Stimulated activated CD8-positive, alpha-beta memory T cell treated with anti-CD3 and anti-CD28 coated beads, Interleukin-2, amount 100 ng/mL, for 48 hours (primary cell): Measurements from ENCODE around the gene SNX8.

Experiments used
- DNase-seq, 2 donors: peaks; one replicate each; pipeline ENCODE4 v3.0.0-alpha.2; 2020; ENCODE audit warnings: low read depth in 2 of 2

The SNX8 gene

DNA sequence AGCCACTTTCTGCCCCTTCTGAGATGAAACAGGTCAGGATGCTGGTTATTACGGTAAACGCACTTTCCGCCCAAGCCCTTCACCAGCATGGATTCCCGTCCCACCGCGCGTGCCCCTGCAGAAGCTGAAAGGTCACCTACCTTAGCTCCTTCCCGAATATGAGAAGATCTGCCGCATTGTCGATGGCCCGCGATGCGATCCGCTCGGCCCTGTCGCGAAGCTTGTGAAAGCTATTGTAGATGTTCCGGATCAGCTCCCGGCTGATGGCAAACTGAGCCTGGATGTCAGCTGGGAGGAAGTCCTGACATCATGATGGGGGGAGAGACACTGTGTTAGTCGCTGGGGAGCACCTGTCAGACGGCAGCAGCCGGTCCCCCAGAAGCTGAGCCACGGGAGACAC is 50.1 kb downstream of the SNX8 start:
- no peak for DNase-seq

DNA sequence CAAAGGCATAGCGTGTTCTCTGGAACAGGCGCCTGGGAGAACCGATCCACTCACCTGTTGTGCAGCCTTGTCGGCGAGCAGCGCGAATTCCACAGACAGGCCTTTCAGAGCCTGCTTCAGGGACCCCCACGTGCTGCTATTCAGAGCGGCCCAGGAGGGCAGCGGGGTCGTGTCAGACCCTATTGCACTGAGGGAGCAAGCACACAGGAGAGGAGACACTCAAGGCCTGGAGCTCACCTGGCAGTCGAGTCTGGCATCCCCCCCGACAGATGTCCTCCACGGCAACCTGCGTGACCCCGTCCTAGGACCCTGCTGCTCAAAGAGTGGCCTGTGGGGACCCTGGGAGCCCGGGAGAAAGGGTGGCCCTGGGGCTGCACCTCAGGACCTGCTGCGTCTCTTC is 51.1 kb downstream of the SNX8 start:
- no peak for DNase-seq

DNA sequence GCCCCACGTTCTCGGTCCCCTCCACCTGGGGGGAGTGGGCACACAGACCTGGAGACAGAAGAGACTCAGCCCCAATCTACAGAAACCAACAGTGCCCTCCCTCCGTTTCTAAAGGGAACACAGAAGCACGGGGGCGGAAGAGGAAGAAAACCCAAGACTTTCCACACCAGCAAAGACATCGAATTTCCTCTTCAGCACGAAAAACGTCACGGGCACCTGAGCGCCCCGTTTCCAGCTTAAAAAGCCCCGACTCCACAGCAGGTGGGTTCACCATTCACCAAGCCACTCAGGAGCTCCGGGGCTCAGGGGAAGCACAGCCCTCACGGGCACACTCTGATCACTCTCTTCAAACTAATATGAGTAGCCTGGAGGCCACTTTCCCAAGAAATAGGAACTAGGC is 52.6 kb downstream of the SNX8 start:
- no peak for DNase-seq

DNA sequence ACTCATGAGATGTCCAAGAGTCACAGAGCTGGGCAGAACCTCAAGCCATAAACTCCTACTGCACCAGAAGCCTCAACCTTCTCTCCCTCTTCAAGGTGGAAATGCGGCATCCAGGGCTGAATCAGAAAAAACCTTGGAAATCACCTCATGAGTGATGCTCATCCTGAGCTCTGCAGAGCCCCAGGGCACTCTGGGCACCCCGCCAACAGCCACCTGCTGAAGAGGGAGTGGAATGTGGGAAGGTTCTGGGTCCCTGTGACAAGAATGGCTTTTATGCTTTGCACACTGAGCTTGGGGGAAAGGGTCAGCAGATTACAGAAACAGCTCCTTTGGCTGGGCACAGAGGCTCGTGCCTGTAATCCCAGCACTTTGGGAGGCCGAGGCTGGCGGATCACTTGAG is 53.4 kb downstream of the SNX8 start:
- no peak for DNase-seq

DNA sequence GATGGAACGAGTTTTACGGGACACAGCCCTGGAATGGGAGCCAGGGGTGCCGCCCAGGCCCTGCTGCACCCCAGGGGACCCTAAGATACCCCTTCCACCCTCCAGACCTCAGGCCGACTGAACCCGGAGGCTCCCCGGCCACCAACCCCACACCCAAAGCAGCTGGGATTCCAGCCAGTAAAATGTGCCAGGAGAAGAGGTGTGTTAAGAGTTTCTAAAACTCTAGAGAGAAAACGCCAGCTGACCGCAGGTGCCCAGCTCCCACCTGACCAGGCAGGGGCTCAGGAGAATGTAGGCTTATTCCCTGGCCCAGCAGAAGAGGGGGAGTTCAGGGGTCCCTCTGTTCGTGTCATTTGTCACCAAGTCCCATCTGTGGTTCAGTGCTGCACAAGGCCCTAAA is 54.8 kb downstream of the SNX8 start:
- DNase-seq = no peak

DNA sequence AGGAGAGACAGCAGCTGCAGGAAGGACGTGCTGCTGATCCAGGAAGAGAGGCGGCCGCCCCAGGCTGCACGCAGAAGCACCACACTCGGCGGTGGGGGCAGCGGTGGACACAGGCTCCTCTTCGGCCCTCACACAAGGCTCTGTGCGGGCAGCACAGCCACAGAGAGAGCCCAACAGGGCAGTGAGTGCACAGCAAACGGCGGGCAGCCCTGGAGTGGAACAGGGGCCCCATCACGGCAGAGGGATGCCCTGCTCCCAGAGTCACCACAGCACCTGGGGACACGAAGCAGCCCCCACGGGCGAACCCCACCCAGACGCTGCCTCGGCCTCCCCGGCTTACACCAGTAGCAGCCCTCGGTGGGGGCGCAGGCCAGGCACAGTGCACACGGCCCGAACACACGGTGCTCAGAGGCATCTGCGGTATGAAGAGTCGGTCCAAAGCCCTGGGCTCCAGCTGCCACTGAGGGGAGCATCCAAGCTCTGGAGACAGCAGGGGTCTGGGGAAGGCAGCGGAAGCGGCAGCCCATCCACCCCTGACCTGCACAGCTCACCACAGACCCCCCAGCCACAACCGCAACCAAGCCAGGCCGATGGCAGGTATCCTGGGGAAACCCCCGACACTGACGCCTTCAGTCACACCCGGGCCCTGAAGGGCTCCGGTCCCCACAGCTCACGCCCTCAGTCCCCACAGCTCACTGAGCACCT is 55.4 kb downstream of the SNX8 start:
- no peak for DNase-seq

DNA sequence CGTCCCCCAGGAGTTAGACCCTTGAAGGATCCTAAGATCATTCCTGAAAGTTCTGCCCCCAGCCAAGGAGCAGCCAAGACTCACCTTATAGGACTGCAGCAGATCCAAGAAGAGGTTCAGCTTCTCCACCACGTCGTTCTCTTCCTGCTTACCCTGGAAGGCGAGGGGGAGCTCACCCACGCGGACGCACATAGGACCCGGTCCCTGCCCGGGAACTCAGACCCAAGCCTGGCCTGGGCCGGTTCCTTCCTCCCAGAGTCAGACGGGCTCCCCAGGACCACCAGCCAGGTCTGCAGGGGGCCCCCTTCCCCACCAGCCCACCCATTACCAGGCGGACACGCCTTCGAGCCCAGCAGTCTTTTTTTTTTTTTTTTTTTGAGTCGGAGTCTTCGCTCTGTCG is 56.6 kb downstream of the SNX8 start:
- DNase-seq = no peak

DNA sequence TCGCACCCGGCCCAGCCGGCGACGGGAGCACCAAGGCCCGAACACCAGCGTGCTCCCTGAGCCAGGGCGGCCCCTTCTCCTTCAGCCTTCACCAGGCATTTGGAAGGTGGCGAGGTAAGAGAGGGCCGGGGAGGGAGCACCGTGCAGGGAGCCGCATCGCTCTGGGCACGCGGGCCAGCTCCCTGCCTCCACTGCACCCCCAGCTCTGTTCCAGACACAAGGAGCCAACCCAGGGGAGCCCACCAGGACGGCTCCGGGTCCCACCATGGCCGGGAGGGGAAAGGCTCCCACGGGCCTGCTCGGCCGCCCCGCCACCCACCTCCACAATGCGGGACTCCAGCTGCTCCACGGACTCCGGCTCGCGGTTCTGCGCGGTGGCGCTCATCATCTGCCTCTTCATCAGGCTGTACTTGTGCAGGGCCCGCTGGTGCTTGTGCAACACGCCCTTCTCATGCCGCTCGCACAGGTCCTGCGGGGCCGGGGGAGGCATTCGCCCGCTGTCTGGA is 57.1 kb downstream of the SNX8 start:
- no peak for DNase-seq

DNA sequence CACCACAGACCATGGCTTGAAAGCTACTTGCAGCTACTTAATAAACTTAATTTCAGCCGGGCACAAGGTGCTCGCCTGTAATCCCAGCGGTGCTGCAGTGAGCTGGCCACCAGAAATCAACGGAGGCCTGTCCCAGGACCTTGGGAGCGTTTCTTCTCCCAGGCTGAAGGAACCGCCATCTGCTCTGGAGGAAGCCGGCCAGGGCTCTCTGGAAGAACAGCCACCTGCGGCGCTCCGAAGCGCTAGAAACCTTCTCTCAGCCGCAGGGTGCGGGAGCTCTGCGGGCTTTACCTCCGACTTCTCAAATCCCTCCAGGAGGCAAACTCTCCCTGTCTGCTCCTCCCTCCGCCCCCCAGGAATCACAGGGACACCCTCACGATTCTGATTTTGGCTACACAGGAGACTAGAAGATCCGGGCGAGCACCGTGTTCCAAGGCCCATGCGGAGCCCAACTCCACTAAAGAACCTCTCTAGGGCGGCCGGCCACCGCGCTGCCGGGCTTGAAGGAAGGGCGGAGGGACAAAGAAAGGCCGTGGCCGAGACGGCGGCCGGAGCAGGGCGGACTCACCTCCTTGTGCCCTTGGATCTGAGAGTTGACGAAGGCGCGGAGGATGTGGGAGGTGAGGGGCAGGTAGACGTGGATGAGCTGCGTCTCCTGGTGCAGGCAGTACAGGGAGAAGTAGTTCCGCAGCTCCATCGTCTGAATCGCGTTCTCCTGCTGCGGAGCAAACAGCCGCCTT is 57.8 kb downstream of the SNX8 start:
- DNase-seq = no peak

DNA sequence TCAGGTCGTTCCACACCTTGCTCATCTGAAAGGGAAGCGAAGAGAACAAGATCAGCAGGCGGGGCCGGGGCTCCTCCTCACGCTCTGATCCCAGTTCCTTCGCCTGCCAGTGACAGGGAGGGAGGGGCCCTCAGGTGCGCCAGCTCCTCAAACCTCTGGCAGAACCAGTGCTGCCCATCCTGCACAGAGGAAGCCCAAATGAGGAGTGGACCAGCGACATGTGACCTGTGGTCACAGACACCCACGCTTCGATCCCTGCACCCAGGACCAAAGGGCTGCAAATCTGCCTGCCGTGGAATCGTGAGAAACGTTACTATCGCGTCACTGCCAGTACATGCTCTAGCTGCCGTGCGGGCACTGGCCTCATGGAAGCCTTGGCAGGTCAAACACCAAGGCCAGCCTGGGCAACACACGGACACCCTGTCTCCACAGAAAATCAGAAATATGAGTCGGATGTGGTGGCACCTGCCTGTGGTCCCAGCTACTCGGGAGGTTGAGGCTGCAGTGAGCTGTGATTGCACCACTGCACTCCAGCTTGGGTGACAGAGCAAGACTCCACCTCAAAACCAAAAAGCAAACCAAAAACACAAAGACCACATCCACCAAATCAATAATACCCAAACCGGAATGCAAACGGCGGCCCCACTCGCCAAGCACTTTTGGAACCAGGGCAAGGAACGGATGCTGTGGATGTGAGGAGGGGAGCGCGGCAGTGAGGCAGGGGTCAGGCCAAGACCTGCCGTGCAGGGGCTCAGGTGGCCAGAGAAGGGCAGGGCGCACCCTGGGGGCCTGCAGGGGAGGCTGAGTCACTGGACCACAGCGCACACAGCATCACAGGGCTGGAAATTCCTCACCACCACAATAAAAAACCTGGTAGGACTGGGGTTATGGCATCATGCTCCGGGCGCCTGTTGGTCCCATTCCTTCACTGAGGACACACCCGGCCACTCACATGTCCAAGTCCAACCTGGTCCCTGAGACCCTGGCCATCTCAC is 58.8 kb downstream of the SNX8 start:
- no peak for DNase-seq

DNA sequence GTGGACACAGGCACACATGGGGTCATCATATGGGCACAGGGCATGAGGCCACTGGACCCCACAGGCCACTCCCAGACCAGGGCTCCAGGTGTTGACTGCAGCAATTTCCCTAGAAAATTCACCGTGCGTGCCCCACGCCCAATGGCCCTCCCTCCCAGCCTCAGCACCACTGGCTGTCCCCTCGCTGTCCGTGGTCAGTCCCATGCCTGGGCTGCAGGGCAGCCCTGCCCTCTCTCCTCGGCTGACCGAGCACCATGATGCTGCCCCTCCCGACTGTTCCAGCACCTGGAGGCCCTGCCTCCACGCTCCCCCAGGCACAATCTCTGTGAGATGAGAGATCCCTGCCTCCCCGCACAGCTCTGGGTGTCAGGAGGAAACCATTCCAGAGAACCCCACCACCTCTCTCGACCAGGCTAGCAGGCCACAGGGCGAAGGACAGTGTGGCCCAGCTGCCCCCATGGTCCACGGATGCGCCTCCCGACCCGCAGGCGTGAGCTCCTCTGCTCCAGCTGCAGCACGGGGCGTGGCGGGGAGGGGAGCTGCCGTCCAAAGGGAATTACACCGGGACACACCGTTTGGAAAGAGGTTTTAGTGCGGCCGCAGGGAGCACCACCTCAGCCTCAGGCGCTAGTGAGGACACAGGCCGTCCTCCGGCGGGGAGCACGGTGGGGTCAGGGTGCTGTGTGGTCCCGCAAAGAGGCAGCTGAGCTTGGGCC is 59.7 kb downstream of the SNX8 start:
- no peak for DNase-seq

DNA sequence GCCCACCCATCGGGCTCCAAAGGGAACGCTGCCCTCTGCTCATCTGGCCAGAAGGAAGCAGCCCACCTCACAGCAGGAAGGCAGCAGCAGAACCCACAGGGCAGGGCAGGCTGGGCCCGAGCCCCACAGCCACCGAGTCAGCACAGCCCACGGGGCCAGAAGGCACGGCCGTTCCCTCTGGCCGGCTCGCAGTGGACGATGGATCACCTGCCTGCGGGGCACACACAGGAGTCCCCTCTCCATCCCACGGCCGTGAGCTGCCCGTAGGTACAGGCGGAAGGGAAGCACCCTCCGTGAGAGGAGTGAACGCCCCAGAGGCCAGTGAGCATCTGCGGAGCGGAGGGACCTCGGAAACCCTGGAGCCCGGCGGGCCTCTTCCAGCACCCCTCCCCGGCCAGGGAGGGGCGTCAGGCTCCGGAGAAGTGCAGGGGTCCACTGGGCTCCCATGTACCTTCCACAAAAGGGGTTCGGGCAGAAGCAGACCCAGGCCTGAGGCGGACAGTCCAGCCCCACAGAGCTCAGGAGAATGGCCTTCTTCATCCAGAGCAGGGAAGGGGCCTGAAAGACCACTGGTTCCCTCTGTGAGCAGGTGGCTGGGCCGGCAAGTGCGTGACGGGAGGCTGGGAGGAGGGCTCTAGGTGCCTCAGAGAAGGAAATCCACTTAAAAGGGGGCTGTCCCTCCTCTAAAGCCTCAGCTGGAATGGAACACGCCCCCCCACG is 60.6 kb downstream of the SNX8 start:
- DNase-seq = no peak

DNA sequence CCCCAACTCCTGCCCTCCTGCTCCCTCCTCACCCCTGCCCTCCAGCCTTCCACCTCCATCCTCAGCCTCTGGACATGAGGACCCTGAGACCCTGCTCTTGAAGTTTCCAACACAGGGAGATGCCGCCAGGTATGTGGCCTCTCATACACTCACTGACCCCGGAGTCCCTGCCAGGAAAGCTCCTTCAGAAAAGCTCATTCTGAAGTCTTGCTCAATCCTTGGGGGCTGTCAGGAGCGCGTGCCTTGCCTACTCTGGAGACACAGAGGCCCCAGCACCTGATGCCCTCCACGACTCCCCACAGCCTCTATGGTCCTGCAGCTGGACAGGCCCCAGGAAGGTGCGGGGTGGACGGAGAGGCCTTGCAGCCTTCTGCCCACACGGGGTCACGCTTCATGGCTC is 61.2 kb downstream of the SNX8 start:
- no peak for DNase-seq

DNA sequence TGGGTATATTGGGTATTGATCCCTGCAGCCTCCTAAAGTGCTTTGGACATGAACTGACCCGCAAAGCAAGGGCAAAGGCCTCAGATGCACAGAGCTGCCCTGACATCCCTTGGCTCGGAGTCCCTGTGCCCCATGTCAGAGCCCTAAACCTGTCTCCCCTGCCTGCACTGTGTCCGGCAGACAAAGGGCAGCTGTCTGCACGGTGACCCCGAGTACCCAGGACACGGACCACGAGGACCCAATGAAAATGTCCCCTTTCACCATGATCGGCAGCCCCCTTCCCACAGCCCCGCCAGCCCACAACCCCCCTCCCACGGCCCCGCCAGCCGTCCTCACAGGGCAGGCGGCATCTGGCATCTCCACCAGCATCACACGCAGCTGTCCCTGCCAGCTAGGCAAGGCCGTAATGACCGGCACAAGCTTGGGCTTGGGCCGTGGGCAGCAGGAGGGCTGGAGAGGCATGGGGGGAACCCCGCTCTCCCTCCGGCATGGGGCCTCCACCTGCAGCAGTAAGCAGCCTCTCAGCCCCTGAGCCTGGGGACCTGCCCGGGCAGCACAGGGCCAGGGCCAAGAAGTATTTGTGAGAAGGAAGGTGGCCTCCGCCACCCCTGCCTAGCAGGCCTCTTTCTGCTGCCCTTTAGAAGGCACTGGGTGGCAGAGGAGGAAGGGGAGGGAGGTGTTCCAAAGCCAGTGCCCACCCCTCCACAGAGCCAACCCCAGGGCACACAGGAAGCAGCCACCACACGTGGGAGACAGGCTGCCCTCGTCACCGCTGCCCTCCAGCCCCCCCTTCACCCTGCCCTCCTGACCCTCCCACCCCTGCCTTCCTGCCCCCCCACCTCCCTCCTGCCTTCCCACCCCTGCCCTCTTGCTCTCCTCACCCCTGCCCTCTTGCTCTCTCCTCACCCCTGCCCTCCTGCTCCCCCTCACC is 62.1 kb downstream of the SNX8 start:
- DNase-seq = no peak

DNA sequence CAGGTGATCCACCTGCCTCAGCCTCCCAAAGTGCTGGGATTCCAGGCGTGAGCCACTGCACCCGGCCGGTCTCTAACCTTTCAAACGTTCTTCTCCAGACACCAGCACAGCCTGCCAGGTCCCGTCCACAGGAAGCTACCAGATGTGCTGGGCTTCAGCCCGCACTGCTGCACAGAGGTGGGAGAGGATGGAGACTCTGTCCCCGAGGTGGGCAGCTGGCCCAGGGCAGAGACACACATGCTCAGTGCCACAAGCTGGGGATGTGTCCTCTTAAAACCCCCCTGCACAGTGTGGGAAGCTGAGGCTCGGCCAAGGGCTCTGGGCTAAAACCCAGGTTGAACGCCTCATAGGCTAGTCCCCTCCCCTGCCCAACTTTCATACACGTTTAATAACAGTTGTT is 62.9 kb downstream of the SNX8 start:
- no peak for DNase-seq

DNA sequence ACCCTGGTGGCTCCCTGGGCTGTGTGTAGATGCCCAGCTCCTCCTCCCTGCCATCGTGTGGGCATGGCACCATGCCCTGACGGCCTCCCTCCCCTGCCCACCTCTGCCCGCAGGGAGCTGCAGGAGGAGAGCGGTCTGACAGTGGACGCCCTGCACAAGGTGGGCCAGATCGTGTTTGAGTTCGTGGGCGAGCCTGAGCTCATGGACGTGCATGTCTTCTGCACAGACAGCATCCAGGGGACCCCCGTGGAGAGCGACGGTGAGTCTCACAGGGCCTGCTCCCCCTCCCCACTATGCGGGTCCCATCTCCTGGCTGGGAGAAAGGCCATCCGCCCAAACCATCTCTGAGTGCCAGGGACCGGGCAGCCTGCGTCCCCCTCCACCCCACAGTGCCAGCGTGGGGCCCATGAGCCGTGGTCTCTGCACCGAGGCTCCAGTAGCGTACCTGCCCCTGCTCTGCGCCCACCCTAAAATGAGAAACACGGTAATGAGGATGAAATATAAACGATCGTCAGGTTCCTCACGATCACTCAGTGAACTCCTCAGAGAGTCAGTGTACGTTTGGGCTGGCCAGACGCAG is 64.4 kb downstream of the SNX8 start:
- no peak for DNase-seq

DNA sequence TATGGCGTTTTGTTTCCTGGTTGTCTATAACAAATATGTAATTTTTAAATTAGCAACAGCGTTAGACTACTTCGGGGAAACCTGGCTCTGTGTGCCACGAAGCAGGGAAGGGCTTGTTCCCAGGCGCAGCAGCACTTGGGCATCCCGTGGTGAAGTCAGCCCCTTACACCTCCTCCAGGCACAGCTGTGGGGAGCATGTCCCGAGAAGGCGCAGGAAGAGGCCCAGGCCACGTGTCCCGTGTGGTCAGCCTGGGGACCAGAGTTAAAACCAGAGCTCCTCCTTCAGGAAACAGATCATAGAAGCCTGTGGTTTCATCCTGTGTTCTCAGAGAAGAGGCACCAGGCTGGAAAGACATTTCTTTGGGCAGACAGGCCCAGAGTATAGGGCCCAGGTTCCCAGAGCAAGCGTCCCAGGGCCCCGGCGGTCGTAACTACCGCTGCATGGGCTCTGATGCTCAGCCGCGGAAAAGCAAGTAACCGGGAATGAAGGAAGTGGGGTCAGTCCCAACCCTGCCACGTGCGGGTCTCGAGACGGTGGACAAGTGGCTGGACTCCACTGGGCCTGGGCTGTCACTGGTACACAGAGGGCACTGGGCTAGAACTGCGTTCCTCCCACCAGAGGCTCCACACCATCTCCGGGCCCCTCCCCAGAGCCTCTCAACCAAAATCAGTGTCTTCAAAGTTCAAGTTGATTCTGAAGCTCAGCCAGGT is 65.1 kb downstream of the SNX8 start:
- DNase-seq = no peak

DNA sequence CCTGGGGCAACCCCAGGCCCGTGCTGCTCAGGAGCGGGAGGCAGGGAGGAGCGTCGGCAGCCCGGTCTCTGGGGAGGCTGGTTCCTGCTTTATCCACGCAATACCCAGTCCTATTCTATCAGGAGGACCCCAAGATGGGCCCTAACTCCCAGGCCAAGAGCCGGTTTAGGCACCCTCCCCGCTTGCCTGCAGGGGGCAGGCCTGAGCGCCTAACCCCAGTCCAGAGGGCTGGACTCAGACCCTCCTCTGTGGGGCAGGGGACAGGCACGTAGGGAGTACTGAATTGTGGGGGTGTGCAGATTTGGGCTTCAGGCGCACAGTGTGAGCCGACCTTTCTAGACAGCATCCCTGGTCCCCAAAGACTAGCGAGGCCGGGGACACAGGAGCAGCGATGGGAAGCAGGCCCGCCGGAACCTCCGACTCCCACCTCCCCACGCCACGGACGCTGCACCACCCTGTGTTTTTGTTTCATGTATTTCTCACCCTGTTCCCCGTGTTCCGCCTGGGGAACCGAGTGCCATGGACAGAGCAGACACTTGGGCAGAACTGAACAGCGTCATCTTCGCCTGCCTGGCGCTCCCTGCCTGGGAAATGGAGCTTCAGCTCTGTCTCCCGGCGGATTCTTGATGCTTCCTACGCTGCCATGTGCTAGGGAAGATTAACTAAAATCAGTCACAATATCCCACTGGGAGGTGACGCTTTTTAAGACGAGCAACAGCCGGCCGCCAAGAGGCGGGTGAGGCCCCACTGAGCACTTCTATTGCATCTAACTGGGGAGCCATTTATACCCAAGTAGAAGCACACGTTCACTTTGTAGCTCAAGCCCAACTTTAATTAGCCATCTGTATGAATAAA is 66.9 kb downstream of the SNX8 start:
- no peak for DNase-seq
